ENCODE measurements around the gene PPM1G. TPM values are rescaled to one million over a fixed set of nuclear protein-coding genes. Genes with fewer than 3 reads are reported as not detected.

The PPM1G gene
- total RNA-seq, 4 donors from 2014 or later: 40.2 to 50.3 (median 48.1) TPM

GRCh38 chr2:27390822-27391679 is 18.3 kb downstream of the PPM1G start:
- 87 to 95% methylated on average over 9 of the region's 9 CpGs for WGBS, 2 donors
- no peak for DNase-seq (ENCODE audit: low spot score in 2 of 2)
- intact Hi-C loops (cut with DNase I; ENCODE audit: low total_unique reads): no loop called here
- H3K4me3 ChIP-seq (ENCODE audit: low read depth, poor library complexity, severe bottlenecking): no peak overlapping the region
- no peak for TF ChIP-seq CTCF (IDR thresholded peaks at IDR 0.05)
- no peak for TF ChIP-seq POLR2A (IDR thresholded peaks at IDR 0.05)

GRCh38 chr2:27381577-27382181 is 27.7 kb downstream of the PPM1G start:
- intact Hi-C loops (cut with DNase I; ENCODE audit: low total_unique reads): no loop called here
- 86 to 91% methylated on average over 10 of the region's 10 CpGs for WGBS, 2 donors

GRCh38 chr2:27380626-27381545 is 28.5 kb downstream of the PPM1G start, which contains the start of gene ZNF513:
TSS of gene ZNF513 (minus strand) at chr2:27380734. CDS start at chr2:27380526, 208 bp downstream.
- TF ChIP-seq CTCF (IDR thresholded peaks at IDR 0.05) (no peak), POLR2A (IDR thresholded peaks at IDR 0.05) (no peak)
- peak within 1 kb of the TSS; percentile 56 for H3K4me3 ChIP-seq (ENCODE audit: low read depth, poor library complexity, severe bottlenecking)
- 8 to 9% methylated on average over 53 to 63 of the region's 67 CpGs for WGBS, 2 donors
- intact Hi-C loops (cut with DNase I; ENCODE audit: low total_unique reads): no loop called here
- DNase-seq (ENCODE audit: low spot score in 2 of 2): peak; percentile 95 to 99

More at GRCh38 chr2:27381577-27382181, 27.7 kb downstream of the PPM1G start:
- no peak overlapping the region for H3K4me3 ChIP-seq (ENCODE audit: low read depth, poor library complexity, severe bottlenecking)
- DNase-seq (ENCODE audit: low spot score in 2 of 2): no peak
- TF ChIP-seq POLR2A (IDR thresholded peaks at IDR 0.05) (no peak), CTCF (IDR thresholded peaks at IDR 0.05) (no peak)

GRCh38 chr2:27379836-27380625 is 29.4 kb downstream of the PPM1G start:
- DNase-seq (ENCODE audit: low spot score in 2 of 2): peak; percentile 73 to 94
- 1 to 2% methylated on average over 23 to 35 of the region's 35 CpGs for WGBS, 2 donors
- H3K4me3 ChIP-seq (ENCODE audit: low read depth, poor library complexity, severe bottlenecking): peak overlapping the region; percentile 56
- TF ChIP-seq CTCF (IDR thresholded peaks at IDR 0.05) (no peak), POLR2A (IDR thresholded peaks at IDR 0.05) (no peak)
- intact Hi-C loops (cut with DNase I; ENCODE audit: low total_unique reads): no loop called here

GRCh38 chr2:27379383-27379835 is 30.0 kb downstream of the PPM1G start:
- TF ChIP-seq CTCF (IDR thresholded peaks at IDR 0.05) (no peak), POLR2A (IDR thresholded peaks at IDR 0.05) (no peak)
- no peak for DNase-seq (ENCODE audit: low spot score in 2 of 2)
- intact Hi-C loops (cut with DNase I; ENCODE audit: low total_unique reads): no loop called here
- H3K4me3 ChIP-seq (ENCODE audit: low read depth, poor library complexity, severe bottlenecking): no peak overlapping the region
- 84 to 87% methylated on average over 2 of the region's 2 CpGs for WGBS, 2 donors
